Measurements from ENCODE around the gene TENM3. TPM values are rescaled to one million over a fixed set of nuclear protein-coding genes. Genes with fewer than 3 reads are reported as not detected.

Gene TENM3
- total RNA-seq, 4 donors from 2014 or later: 0.64 to 5.5 (median 2.1) TPM

DNA sequence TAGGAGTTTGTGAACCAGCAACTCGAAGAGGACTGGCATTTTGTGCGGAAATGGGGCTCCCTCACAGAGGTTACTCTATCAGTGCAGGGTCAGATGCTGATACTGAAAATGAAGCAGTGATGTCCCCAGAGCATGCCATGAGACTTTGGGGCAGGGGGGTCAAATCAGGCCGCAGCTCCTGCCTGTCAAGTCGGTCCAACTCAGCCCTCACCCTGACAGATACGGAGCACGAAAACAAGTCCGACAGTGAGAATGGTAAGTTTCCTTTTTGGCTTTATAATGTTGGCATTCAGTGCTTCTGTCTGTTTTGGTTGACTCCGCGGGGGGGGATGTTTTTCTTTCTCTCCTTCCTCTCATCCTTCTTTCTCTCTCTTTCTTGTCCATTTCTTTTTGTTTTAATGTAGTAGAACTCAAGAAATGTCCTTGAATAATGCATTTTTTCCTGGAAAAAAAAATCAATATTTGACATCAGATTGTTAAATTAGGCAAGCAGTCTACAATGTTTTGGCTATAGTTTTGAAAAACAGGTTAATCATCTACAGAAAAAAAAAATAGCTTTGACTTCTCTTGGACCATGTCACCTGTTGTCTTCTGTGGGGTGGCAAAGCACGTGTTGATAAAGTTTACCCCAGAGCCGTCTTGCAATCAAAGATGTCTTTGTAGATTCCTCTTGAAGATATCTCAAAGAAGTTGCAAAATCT is 103.6 kb downstream of the TENM3 start:
- peaks cover 0 to 25% (median 0%) of the 10 kb centered on the region in 4 donors for H3K27me3 ChIP-seq
- no peaks in the 10 kb centered on the region for H3K9me3 ChIP-seq
- no peak overlapping the region for H3K27ac ChIP-seq
- no peaks in the 10 kb centered on the region for H3K4me1 ChIP-seq
- WGBS, 2 donors: 58 to 68% methylated on average over 9 to 11 of the region's 11 CpGs
- no peak for DNase-seq
- intact Hi-C loops (cut with DNase I): no loop called here
- no peak overlapping the region for H3K4me3 ChIP-seq
- no peak for TF ChIP-seq CTCF (IDR thresholded peaks at IDR 0.05)
- no peaks in the 10 kb centered on the region for H3K36me3 ChIP-seq

- DNase-seq: no peak
- intact Hi-C loops (cut with DNase I): no loop called here
- Histone ChIP-seq H3K9me3 (no peaks in the 10 kb centered on the region), H3K27ac (no peak overlapping the region), H3K36me3 (no peaks in the 10 kb centered on the region), H3K4me1 (no peaks in the 10 kb centered on the region), H3K27me3 (peaks cover 0 to 5% (median 0%) of the 10 kb centered on the region in 4 donors), H3K4me3 (no peak overlapping the region)
- no peak for TF ChIP-seq CTCF (IDR thresholded peaks at IDR 0.05)
- no peak for TF ChIP-seq POLR2A (IDR thresholded peaks at IDR 0.05)
- WGBS, 2 donors: 59 to 63% methylated on average over 5 of the region's 5 CpGs
Observed at GRCh38 chr4:182348779-182349326, 105.7 kb downstream of the TENM3 start.

- Histone ChIP-seq H3K27ac (no peak overlapping the region), H3K36me3 (no peaks in the 10 kb centered on the region), H3K9me3 (no peaks in the 10 kb centered on the region), H3K4me3 (no peak overlapping the region), H3K4me1 (no peaks in the 10 kb centered on the region), H3K27me3 (no peaks in the 10 kb centered on the region)
- no peak for DNase-seq
- WGBS, 2 donors: 67 to 68% methylated on average over 3 of the region's 3 CpGs
- TF ChIP-seq CTCF (IDR thresholded peaks at IDR 0.05) (no peak), POLR2A (IDR thresholded peaks at IDR 0.05) (no peak)
- intact Hi-C loops (cut with DNase I): no loop called here
Observed at GRCh38 chr4:182350041-182350440, 106.8 kb downstream of the TENM3 start.

DNA sequence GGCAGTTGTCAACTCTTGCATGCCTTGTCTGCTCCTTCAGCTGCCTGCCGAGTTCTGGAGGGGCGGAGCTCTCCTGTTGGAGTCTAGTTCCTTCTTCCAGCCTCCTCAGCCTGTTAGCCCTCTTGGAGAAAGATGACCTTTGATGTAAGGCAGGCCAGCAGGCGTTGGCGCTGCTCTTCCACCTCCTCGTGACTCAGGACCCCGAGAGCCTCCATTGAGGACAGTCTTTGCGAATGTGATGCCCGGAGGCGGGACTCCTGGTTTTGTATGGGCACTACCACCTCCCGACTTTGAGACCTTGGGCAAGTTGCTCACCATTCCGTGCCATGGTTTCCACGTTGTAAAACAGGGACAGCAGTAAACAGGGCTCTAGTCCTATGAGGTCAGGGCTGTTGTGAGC is 108.3 kb downstream of the TENM3 start:
- no peak for TF ChIP-seq POLR2A (IDR thresholded peaks at IDR 0.05)
- TF ChIP-seq CTCF (IDR thresholded peaks at IDR 0.05): no peak
- 82 to 83% methylated on average over 8 to 11 of the region's 12 CpGs for WGBS, 2 donors
- Histone ChIP-seq H3K27me3 (no peaks in the 10 kb centered on the region), H3K27ac (no peak overlapping the region), H3K4me3 (no peak overlapping the region), H3K4me1 (no peaks in the 10 kb centered on the region), H3K36me3 (no peaks in the 10 kb centered on the region), H3K9me3 (no peaks in the 10 kb centered on the region)
- DNase-seq: no peak
- intact Hi-C loops (cut with DNase I): no loop called here

DNA sequence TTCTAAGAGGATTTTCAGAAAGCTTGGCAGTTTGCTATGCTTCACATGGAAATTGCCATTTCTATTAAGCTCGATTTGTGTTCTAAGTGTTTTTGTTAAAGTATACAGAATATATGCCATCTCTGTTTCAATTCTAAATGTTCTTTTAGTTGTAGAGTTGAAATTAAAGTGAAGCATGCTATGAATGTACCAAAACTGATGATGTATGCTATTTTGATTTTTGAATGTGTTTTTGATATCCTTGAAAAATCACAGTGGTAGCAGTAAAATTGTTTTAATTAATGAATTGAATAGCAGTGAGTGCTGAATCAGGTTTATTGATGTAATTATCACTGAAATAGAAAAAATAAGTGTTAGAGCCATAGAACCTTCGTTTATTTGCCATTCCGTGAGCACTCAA is 110.9 kb downstream of the TENM3 start:
- 75 to 80% methylated on average over 3 of the region's 3 CpGs for WGBS, 2 donors
- Histone ChIP-seq H3K4me1 (no peaks in the 10 kb centered on the region), H3K4me3 (no peak overlapping the region), H3K27ac (no peak overlapping the region), H3K9me3 (no peaks in the 10 kb centered on the region), H3K36me3 (no peaks in the 10 kb centered on the region), H3K27me3 (no peaks in the 10 kb centered on the region)
- no peak for DNase-seq
- TF ChIP-seq CTCF (IDR thresholded peaks at IDR 0.05): no peak
- TF ChIP-seq POLR2A (IDR thresholded peaks at IDR 0.05): no peak
- intact Hi-C loops (cut with DNase I): no loop called here

Data from esophagus squamous epithelium (tissue), 5 donors.